ENCODE data around the gene HIRA.

GRCh38 chr22:19382240-19382639 lies 49.3 kb downstream of the HIRA start:
- TF ChIP-seq EP300 (IDR thresholded peaks at IDR 0.05) (no peak), POLR2AphosphoS5 (IDR thresholded peaks at IDR 0.05) (no peak), CTCF (IDR thresholded peaks at IDR 0.05) (no peak)

Measured in stomach (tissue), 4 donors.